Sigmoid colon (tissue), 7 donors: ENCODE results near the gene USP53. TPM values are rescaled to one million over a fixed set of nuclear protein-coding genes. Genes with fewer than 3 reads are reported as not detected.

Experiments used
- DNase-seq: peaks from one replicate; pipeline ENCODE4 v3.0.0-alpha.2; 2019
- H3K27ac ChIP-seq, 4 donors: fragments of 200-600 bp; sonication (generic); one replicate each; pipeline ENCODE4 v1.5.1; 2016 to 2019; ENCODE audit warnings: mild to moderate bottlenecking in 1 of 4
- H3K27me3 ChIP-seq, 3 donors: fragments of 200-600 bp; sonication (generic); one replicate each; pipeline ENCODE4 v1.5.1; 2019; ENCODE audit warnings: mild to moderate bottlenecking in 1 of 3
- H3K36me3 ChIP-seq, 4 donors: fragments of 200-600 bp; sonication (generic); one replicate each; pipeline ENCODE4 v1.5.1; 2016 to 2019
- H3K4me1 ChIP-seq, 4 donors: fragments of 200-600 bp; sonication (generic); one replicate each; pipeline ENCODE4 v1.5.1; 2017 to 2019
- H3K4me3 ChIP-seq, 4 donors: fragments of 200-600 bp; sonication (generic); one replicate each; pipeline ENCODE4 v1.5.1; 2017 to 2019; ENCODE audit warnings: mild to moderate bottlenecking in 2 of 4, moderate library complexity in 1 of 4
- H3K9me3 ChIP-seq, 4 donors: fragments of 200-600 bp in 3 of 4; sonication (generic) in 3 of 4; one replicate each; pipeline versions ENCODE4 v1.5.1 to v1.6.1; 2013 to 2019
- EP300 ChIP-seq, 4 donors: sonication (generic); formaldehyde crosslinking; IDR thresholded peaks; one replicate each; pipeline ENCODE4 v1.6.1; 2017; ENCODE audit warnings: antibody characterized with exemption in 4 of 4
- POLR2A ChIP-seq, 2 donors: fragments of 450-650 bp; IDR thresholded peaks; one replicate each; pipeline ENCODE4 v1.6.1; 2016; ENCODE audit warnings: antibody characterized with exemption in 2 of 2, mild to moderate bottlenecking in 2 of 2, moderate library complexity in 2 of 2
- POLR2AphosphoS5 ChIP-seq, 4 donors: sonication (generic); formaldehyde crosslinking; IDR thresholded peaks; one replicate each; pipeline ENCODE4 v1.6.1; 2017; ENCODE audit warnings: antibody characterized with exemption in 4 of 4
- WGBS, 2 donors: extraction: QIAGEN DNeasy Blood & Tissue Kit; methylation state at CpG; one replicate each; pipeline ENCODE4 v1.1.7; 2013; 5-methylcytosine and 5-hydroxymethylcytosine counted together
- intact Hi-C: fragments of 100-400 bp; cut with DNase I; formaldehyde crosslinking; loops from one replicate; pipeline ENCODE4 v1.15.1; 2023
- polyA plus RNA-seq, 3 donors: library from polyadenylated mRNA; stranded (reverse); fragments of 200-250 nt; gene quantifications; one replicate each; pipeline ENCODE4 v1.2.3, GENCODE V29; 2013
- total RNA-seq, 4 donors: library from RNA; depleted of rRNA; stranded (reverse); fragments of >200 nt; gene quantifications; one replicate each; pipeline ENCODE4 v1.1.0, GENCODE V29; 2016
- TF ChIP-seq, protein P1 (sequence below), 4 experiments: fragments of 450-650 bp in 3 of 4; fragments of 200-600 bp in 1 of 4; IDR thresholded peaks; one replicate each; pipeline ENCODE4 v1.5.1; 2016 to 2019; ENCODE audit warnings: antibody characterized with exemption in 4 of 4, mild to moderate bottlenecking in 3 of 4, moderate library complexity in 2 of 4
- donor health status: healthy with polysubstance abuse.
- donor health status: Bipolar disorder and iron deficiency.
- donor health status: healthy.

USP53 gene
- total and polyA plus RNA-seq, 7 donors, result 22.6 to 64.0 (median 34.7) TPM

DNA sequence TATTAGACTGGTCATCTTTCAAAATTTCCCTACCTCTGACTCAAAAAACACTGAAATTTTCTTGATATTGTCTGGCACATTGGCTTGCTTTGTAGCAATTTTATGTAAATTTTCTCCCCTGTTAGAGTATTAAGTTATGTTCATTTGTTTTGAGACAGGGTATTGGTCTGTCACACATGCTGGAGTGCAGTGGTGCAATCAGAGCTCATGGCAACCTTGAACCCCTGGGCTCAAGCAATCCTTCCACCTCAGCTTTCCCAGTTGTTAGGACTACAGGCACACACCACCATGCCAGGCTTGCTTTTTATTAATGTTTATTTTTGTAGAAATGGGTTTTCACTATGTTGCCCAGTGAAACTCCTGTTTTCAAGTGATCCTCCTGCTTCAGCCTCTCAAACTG, 91.9 kb downstream of the USP53 start:
- Histone ChIP-seq H3K4me3 (no peak overlapping the region), H3K27me3 (no peaks in the 10 kb centered on the region), H3K9me3 (no peaks in the 10 kb centered on the region), H3K4me1 (peaks cover 0 to 2% (median 0%) of the 10 kb centered on the region in 4 donors), H3K36me3 (no peaks in the 10 kb centered on the region), H3K27ac (no peak overlapping the region)
- TF ChIP-seq POLR2A (IDR thresholded peaks at IDR 0.05) (no peak), EP300 (IDR thresholded peaks at IDR 0.05) (no peak), POLR2AphosphoS5 (IDR thresholded peaks at IDR 0.05) (no peak)
- TF ChIP-seq, protein P1, sequence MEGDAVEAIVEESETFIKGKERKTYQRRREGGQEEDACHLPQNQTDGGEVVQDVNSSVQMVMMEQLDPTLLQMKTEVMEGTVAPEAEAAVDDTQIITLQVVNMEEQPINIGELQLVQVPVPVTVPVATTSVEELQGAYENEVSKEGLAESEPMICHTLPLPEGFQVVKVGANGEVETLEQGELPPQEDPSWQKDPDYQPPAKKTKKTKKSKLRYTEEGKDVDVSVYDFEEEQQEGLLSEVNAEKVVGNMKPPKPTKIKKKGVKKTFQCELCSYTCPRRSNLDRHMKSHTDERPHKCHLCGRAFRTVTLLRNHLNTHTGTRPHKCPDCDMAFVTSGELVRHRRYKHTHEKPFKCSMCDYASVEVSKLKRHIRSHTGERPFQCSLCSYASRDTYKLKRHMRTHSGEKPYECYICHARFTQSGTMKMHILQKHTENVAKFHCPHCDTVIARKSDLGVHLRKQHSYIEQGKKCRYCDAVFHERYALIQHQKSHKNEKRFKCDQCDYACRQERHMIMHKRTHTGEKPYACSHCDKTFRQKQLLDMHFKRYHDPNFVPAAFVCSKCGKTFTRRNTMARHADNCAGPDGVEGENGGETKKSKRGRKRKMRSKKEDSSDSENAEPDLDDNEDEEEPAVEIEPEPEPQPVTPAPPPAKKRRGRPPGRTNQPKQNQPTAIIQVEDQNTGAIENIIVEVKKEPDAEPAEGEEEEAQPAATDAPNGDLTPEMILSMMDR (IDR thresholded peaks at IDR 0.05), result no peak
- intact Hi-C loops, result no loop called here
- DNase-seq, result no peak

DNA sequence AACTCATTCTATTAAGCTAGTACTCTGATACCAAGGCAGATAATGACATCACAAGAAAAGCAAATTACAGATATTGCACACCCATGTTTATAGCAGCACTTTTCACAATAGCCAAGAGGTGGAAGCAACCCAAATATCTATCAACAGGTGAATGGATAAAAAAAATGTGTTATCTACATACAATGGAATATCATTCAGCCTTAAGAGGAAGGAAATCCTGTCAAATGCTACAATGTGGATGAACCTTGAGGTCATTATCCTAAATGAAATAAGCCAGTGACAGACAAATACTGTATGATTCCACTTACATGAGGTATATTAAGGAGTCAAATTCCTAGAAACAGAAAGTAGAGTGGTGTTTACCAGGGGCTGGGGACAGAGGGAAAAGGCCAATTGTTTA, 95.1 kb downstream of the USP53 start:
- Histone ChIP-seq H3K36me3 (no peaks in the 10 kb centered on the region), H3K27ac (no peak overlapping the region), H3K9me3 (no peaks in the 10 kb centered on the region), H3K4me1 (no peaks in the 10 kb centered on the region), H3K4me3 (no peak overlapping the region), H3K27me3 (no peaks in the 10 kb centered on the region)
- TF ChIP-seq, protein P1 (IDR thresholded peaks at IDR 0.05), result no peak
- intact Hi-C loops, result no loop called here
- DNase-seq, result no peak

DNA sequence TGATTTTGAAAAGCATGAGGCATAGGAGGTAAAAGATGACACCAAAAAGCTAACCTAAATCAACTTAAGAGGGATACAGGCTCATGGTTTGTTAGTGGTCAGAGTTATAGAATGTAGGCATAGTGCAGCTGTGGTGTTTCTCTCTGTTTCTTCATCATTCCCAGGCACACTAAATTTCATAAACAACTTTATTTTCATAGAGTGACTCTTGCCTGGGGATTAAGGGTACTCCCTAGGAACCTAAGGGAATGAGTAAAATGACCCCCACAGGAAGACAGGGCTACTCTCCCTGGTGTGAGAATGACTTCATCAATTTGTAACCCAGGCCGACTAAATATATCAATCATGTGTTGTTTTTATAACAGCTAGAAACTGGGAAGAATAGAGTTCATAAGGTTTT, 98.3 kb downstream of the USP53 start:
- no peaks in the 10 kb centered on the region for H3K4me1 ChIP-seq
- no peak for TF ChIP-seq EP300 (IDR thresholded peaks at IDR 0.05)
- DNase-seq, result no peak
- no peak overlapping the region for H3K27ac ChIP-seq
- no peaks in the 10 kb centered on the region for H3K9me3 ChIP-seq
- WGBS, 2 donors, result 77 to 86% methylated on average over 1 of the region's 1 CpG
- H3K36me3 ChIP-seq, result no peaks in the 10 kb centered on the region
- intact Hi-C loops, result loop anchor here (10.0 kb wide), 1 partner anchor 314 kb away; the partner anchor contains the start of gene PDE5A
- H3K27me3 ChIP-seq, result no peaks in the 10 kb centered on the region
- H3K4me3 ChIP-seq, result no peak overlapping the region

DNA sequence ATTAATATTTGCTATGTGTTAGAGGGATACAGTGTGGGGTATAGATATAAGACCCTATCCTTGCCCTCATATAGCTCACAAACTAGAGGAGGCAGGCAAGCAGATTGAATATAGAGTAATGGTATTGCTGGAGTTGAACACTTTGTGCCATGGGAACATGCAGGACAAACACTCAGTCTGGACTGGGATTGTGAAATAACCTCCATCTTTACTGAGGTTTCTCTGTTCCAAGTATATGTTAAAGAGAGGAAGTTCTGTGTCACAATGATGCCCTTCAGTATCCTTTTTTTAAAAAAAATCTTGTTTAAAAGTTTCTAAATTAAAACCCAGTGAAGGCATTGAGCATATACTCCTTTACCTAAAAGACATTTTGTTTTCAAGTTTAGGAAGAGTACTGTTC, 100.7 kb downstream of the USP53 start:
- H3K4me1 ChIP-seq, result no peaks in the 10 kb centered on the region
- H3K9me3 ChIP-seq, result no peaks in the 10 kb centered on the region
- TF ChIP-seq, protein P1 (IDR thresholded peaks at IDR 0.05), result no peak
- TF ChIP-seq EP300 (IDR thresholded peaks at IDR 0.05) (no peak), POLR2AphosphoS5 (IDR thresholded peaks at IDR 0.05) (no peak), POLR2A (IDR thresholded peaks at IDR 0.05) (no peak)
- intact Hi-C loops, result loop anchor here (10.0 kb wide), 1 partner anchor 312 kb away; the partner anchor contains the start of gene PDE5A
- no peak overlapping the region for H3K27ac ChIP-seq
- H3K4me3 ChIP-seq, result no peak overlapping the region
- no peak for DNase-seq
- no peaks in the 10 kb centered on the region for H3K27me3 ChIP-seq
- H3K36me3 ChIP-seq, result no peaks in the 10 kb centered on the region

DNA sequence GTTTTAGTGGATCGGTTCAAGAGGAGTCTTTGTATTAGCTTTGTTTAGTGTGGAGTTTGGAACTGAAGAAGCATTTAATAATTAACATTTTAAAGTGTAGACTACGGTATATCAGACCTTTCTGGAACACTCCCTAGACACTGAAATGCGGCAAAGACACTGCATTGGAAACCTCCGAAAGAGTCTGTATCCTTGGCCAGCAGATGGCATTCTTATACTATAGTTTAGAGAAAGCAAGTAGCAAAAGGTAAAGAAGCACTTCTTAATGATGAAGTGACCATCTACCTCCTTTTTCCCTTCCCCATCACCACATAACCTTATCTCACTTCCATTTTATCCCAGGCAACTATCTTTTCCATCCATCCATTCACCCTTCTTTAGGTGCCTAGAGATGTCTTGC, 101.8 kb downstream of the USP53 start:
- DNase-seq, result no peak
- Histone ChIP-seq H3K27me3 (no peaks in the 10 kb centered on the region), H3K27ac (no peak overlapping the region), H3K4me3 (no peak overlapping the region), H3K9me3 (no peaks in the 10 kb centered on the region), H3K4me1 (no peaks in the 10 kb centered on the region), H3K36me3 (no peaks in the 10 kb centered on the region)
- WGBS, 2 donors, result 6 to 21% methylated on average over 4 of the region's 4 CpGs
- intact Hi-C loops, result loop anchor here (2.0 to 10.0 kb wide), 2 partner anchors 310 to 736 kb away; partner anchors contain the start of gene PDE5A
- TF ChIP-seq, protein P1 (IDR thresholded peaks at IDR 0.05), result peak in 2 of 4 experiments; percentile 18 to 19
- no peak for TF ChIP-seq POLR2AphosphoS5 (IDR thresholded peaks at IDR 0.05)
